Aorta (tissue), 5 donors: ENCODE data around the gene NAA40. TPM values are rescaled to one million over a fixed set of nuclear protein-coding genes. Genes with fewer than 3 reads are reported as not detected.

ENCODE experiments used
- ATAC-seq: fragments of 200-7000 bp; cut with Tn5 transposase; one replicate; pipeline ENCODE4 v1.9.1; 2022; ENCODE audit warnings: moderate library complexity; ENCODE audit not compliant: low FRiP score
- DNase-seq, 2 donors: peaks; one replicate each; pipeline ENCODE4 v3.0.0-alpha.2; 2020
- H3K27ac ChIP-seq, 2 donors: one replicate each; pipeline ENCODE4 v1.5.1; 2013; ENCODE audit warnings: low read length in 2 of 2, mild to moderate bottlenecking in 2 of 2, moderate library complexity in 2 of 2, control low read depth in 1 of 2, inconsistent platforms in 1 of 2, low read depth in 1 of 2
- H3K27me3 ChIP-seq, 2 donors: one replicate each; pipeline ENCODE4 v1.6.1; 2013; ENCODE audit warnings: control low read depth in 1 of 2, low read length in 1 of 2, mild to moderate bottlenecking in 1 of 2, moderate library complexity in 1 of 2; ENCODE audit not compliant: insufficient read depth in 2 of 2, control insufficient read depth in 1 of 2
- H3K36me3 ChIP-seq, 2 donors: one replicate each; pipeline ENCODE4 v1.6.1; 2013; ENCODE audit warnings: control low read depth in 1 of 2, low read length in 1 of 2, mild to moderate bottlenecking in 1 of 2; ENCODE audit not compliant: insufficient read depth in 2 of 2, control insufficient read depth in 1 of 2
- H3K4me1 ChIP-seq, 2 donors: one replicate each; pipeline ENCODE4 v1.6.1; 2013; ENCODE audit warnings: low read length in 2 of 2, control low read depth in 1 of 2, mild to moderate bottlenecking in 1 of 2, moderate library complexity in 1 of 2; ENCODE audit not compliant: insufficient read depth in 2 of 2, control insufficient read depth in 1 of 2
- H3K4me3 ChIP-seq, 2 donors: one replicate each; pipeline ENCODE4 v1.5.1; 2013; ENCODE audit warnings: low read length in 2 of 2, control low read depth in 1 of 2, mild to moderate bottlenecking in 1 of 2
- H3K9me3 ChIP-seq: one replicate; pipeline ENCODE4 v1.6.1; 2013; ENCODE audit warnings: mild to moderate bottlenecking, low read length; ENCODE audit not compliant: control insufficient read depth
- WGBS, 2 donors: extraction: QIAGEN DNeasy Blood & Tissue Kit; methylation state at CpG; one replicate each; pipeline ENCODE4 v1.1.7; 2013; 5-methylcytosine and 5-hydroxymethylcytosine counted together
- intact Hi-C, 2 donors: fragments of 100-400 bp; cut with DNase I; formaldehyde crosslinking; loops; one replicate each; pipeline versions ENCODE4 v1.14.2 to v1.15.0; 2022
- polyA plus RNA-seq, 2 donors: library from polyadenylated mRNA; stranded (reverse); fragments of 200-250 nt; gene quantifications; one replicate each; pipeline ENCODE4 v1.2.3, GENCODE V29; 2013
- total RNA-seq, 2 donors: library from RNA; stranded (reverse); fragmentation: NEBNext Ultra II Directional; extraction: Animal tissue kit (Norgen Biotek cat#: 25700); gene quantifications; one replicate each; pipeline ENCODE4 v1.2.1, GENCODE V29; 2021
- donor health status: healthy with polysubstance abuse.
- donor health status: Bipolar disorder and iron deficiency.
- donor health status: DM: no; HTN: no; CAD: no.
- donor health status: DM: no; HTN: no; CAD: no.
- donor health status: DM: yes; HTN: yes; CAD: no.

NAA40 gene
- total and polyA plus RNA-seq, 4 donors = 5.3 to 26.9 (median 18.4) TPM

- DNase-seq (no peak), ATAC-seq (no peak)
- intact Hi-C loops = no loop called here
- Histone ChIP-seq H3K4me3 (no peak overlapping the region), H3K36me3 (no peaks in the 10 kb centered on the region), H3K4me1 (no peaks in the 10 kb centered on the region), H3K27ac (no peak overlapping the region), H3K9me3 (no peaks in the 10 kb centered on the region), H3K27me3 (no peaks in the 10 kb centered on the region)
- WGBS, 2 donors = 91 to 92% methylated on average over 27 of the region's 27 CpGs
Measured at GRCh38 chr11:63997104-63997700, 58.4 kb downstream of the NAA40 start.

GRCh38 chr11:63997801-63998337 lies 59.1 kb downstream of the NAA40 start:
- no peak for DNase-seq
- H3K9me3 ChIP-seq = no peaks in the 10 kb centered on the region
- intact Hi-C loops = no loop called here
- ATAC-seq = no peak
- H3K4me3 ChIP-seq = no peak overlapping the region
- no peaks in the 10 kb centered on the region for H3K27me3 ChIP-seq
- no peaks in the 10 kb centered on the region for H3K4me1 ChIP-seq
- H3K36me3 ChIP-seq = no peaks in the 10 kb centered on the region
- no peak overlapping the region for H3K27ac ChIP-seq
- WGBS, 2 donors = 76 to 80% methylated on average over 11 of the region's 11 CpGs

- no peak overlapping the region for H3K27ac ChIP-seq
- no peak overlapping the region for H3K4me3 ChIP-seq
- no peaks in the 10 kb centered on the region for H3K27me3 ChIP-seq
- H3K4me1 ChIP-seq = no peaks in the 10 kb centered on the region
- no peaks in the 10 kb centered on the region for H3K9me3 ChIP-seq
- H3K36me3 ChIP-seq = no peaks in the 10 kb centered on the region
- WGBS, 2 donors = 86 to 87% methylated on average over 38 to 54 of the region's 54 CpGs
- ATAC-seq = no peak
- intact Hi-C loops = no loop called here
- DNase-seq = no peak
Measured at GRCh38 chr11:63998558-63999348, 60.0 kb downstream of the NAA40 start.

- Histone ChIP-seq H3K27ac (no peak overlapping the region), H3K36me3 (no peaks in the 10 kb centered on the region), H3K4me1 (no peaks in the 10 kb centered on the region), H3K4me3 (no peak overlapping the region), H3K9me3 (no peaks in the 10 kb centered on the region), H3K27me3 (no peaks in the 10 kb centered on the region)
- intact Hi-C loops = loop anchor here (2.0 kb wide), 1 partner anchor 149 kb away; no protein-coding TSS in a partner anchor
- ATAC-seq (peak; percentile 42), DNase-seq (peak; percentile 74 to 88)
- 12 to 18% methylated on average over 49 to 59 of the region's 59 CpGs for WGBS, 2 donors
Measured at GRCh38 chr11:63999349-64000025, 60.7 kb downstream of the NAA40 start.

- no peaks in the 10 kb centered on the region for H3K9me3 ChIP-seq
- H3K27me3 ChIP-seq = no peaks in the 10 kb centered on the region
- 2 to 3% methylated on average over 42 to 67 of the region's 67 CpGs for WGBS, 2 donors
- ATAC-seq = peak; percentile 90
- H3K4me1 ChIP-seq = no peaks in the 10 kb centered on the region
- no peak overlapping the region for H3K27ac ChIP-seq
- no peak overlapping the region for H3K4me3 ChIP-seq
- intact Hi-C loops = loop anchor here (2.0 kb wide), 1 partner anchor 149 kb away; no protein-coding TSS in a partner anchor
- no peaks in the 10 kb centered on the region for H3K36me3 ChIP-seq
- DNase-seq = peak; percentile 78 to 91
Measured at GRCh38 chr11:64000026-64000739, 61.4 kb downstream of the NAA40 start.

GRCh38 chr11:64000740-64001483 lies 62.1 kb downstream of the NAA40 start:
- no peaks in the 10 kb centered on the region for H3K27me3 ChIP-seq
- DNase-seq (no peak), ATAC-seq (no peak)
- no peak overlapping the region for H3K4me3 ChIP-seq
- intact Hi-C loops = loop anchor here (2.0 kb wide), 1 partner anchor 148 kb away; no protein-coding TSS in a partner anchor
- H3K27ac ChIP-seq = no peak overlapping the region
- no peaks in the 10 kb centered on the region for H3K4me1 ChIP-seq
- no peaks in the 10 kb centered on the region for H3K9me3 ChIP-seq
- H3K36me3 ChIP-seq = no peaks in the 10 kb centered on the region
- WGBS, 2 donors = 22 to 24% methylated on average over 51 to 60 of the region's 60 CpGs

GRCh38 chr11:64001484-64002420 lies 63.0 kb downstream of the NAA40 start:
- ATAC-seq = no peak
- H3K27me3 ChIP-seq = no peaks in the 10 kb centered on the region
- no peaks in the 10 kb centered on the region for H3K4me1 ChIP-seq
- no peaks in the 10 kb centered on the region for H3K36me3 ChIP-seq
- intact Hi-C loops = loop anchor here (2.0 kb wide), 1 partner anchor 147 kb away; no protein-coding TSS in a partner anchor
- no peak overlapping the region for H3K4me3 ChIP-seq
- 67 to 71% methylated on average over 23 of the region's 23 CpGs for WGBS, 2 donors
- H3K27ac ChIP-seq = no peak overlapping the region
- no peak for DNase-seq
- H3K9me3 ChIP-seq = no peaks in the 10 kb centered on the region
